KMS-11 (cell line): ENCODE results near the gene PNMA8A.

Experiments
- H2AFZ ChIP-seq: fragments of 200-600 bp; sonication (generic); 2 replicates; pipeline ENCODE4 v1.6.1; 2016; ENCODE audit warnings: antibody characterized with exemption, mixed run types, low read depth
- H3K27ac ChIP-seq: fragments of 200-600 bp; sonication (generic); 2 replicates; pipeline ENCODE4 v1.6.1; 2016; ENCODE audit warnings: mild to moderate bottlenecking, mixed run types
- H3K27me3 ChIP-seq: fragments of 200-600 bp; sonication (generic); 2 replicates; pipeline ENCODE4 v1.6.1; 2017; ENCODE audit warnings: mild to moderate bottlenecking, low read depth, mixed run types, moderate library complexity; ENCODE audit not compliant: insufficient read depth
- H3K36me3 ChIP-seq: fragments of 200-600 bp; sonication (generic); 2 replicates; pipeline ENCODE4 v1.6.1; 2017; ENCODE audit warnings: mild to moderate bottlenecking, mixed run types; ENCODE audit not compliant: insufficient read depth
- H3K4me1 ChIP-seq: fragments of 200-600 bp; sonication (generic); 2 replicates; pipeline ENCODE4 v1.6.1; 2016; ENCODE audit warnings: mild to moderate bottlenecking, low read depth, mixed run types; ENCODE audit not compliant: poor library complexity, severe bottlenecking
- H3K4me2 ChIP-seq: fragments of 200-600 bp; sonication (generic); 2 replicates; pipeline ENCODE4 v1.7.0; 2016; ENCODE audit warnings: mild to moderate bottlenecking, mixed run types
- H3K4me3 ChIP-seq: fragments of 200-600 bp; sonication (generic); IDR thresholded peaks from 2 replicates; pipeline ENCODE4 v1.6.1; 2017; ENCODE audit warnings: low read depth, low read length, mixed read lengths; ENCODE audit not compliant: insufficient read depth
- H3K79me2 ChIP-seq: fragments of 200-600 bp; sonication (generic); 2 replicates; pipeline ENCODE4 v1.6.1; 2016; ENCODE audit warnings: low read depth, mixed run types; ENCODE audit not compliant: insufficient read depth
- H3K9ac ChIP-seq: fragments of 200-600 bp; sonication (generic); 2 replicates; pipeline ENCODE4 v1.6.1; 2016; ENCODE audit warnings: mild to moderate bottlenecking, mixed run types
- H4K20me1 ChIP-seq: fragments of 200-600 bp; sonication (generic); 2 replicates; pipeline ENCODE4 v1.6.1; 2016; ENCODE audit warnings: mild to moderate bottlenecking, mixed run types; ENCODE audit not compliant: insufficient read depth
- TF ChIP-seq, protein P1 (sequence below): fragments of 200-600 bp; sonication (generic); conservative IDR thresholded peaks from 2 replicates; pipeline ENCODE4 v1.6.1; 2017; ENCODE audit warnings: low read depth, mild to moderate bottlenecking, antibody characterized with exemption, low read length, moderate library complexity, mixed read lengths

Gene PNMA8A

DNA sequence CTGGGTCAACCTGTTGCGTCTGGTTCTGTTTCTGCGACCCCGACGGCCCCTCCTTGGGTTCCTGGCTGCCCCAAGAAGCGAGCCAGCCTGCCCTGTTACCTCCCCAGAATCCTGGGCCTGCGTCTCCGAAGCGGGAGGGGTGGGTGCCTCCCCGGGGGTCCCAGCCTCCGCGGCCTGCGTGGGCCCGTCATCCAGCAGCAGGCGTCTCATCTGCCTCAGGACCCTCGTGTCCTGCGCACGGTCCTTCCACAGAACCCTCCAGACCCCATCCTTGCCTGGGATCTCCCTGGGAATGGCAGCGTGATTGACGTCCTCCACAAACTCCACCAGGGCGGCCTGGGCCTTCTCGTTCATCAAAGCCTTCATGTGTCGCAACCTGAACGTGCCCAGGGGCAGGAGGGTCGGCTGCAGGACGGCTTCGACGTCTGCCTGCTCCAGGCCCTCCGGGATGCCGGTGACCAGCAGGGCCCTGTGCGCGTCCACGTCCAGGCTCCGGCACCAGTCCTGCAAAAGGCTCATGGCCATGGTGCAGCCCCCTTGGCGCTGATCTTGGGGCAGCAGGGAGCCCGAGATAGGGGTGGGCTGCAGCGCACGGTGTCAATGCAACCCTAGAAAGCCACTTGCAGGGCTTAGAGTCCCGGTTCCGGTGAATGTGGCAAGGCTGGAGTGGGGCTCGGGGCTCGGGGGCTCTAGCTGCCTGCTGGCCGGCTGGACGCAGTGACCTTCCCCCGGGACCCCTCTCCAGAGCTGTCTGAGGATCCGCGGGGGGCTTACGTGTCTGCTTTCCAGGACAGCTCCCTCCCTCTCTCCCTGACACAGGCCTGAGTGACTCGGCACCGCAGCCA is 23.8 kb upstream of the PNMA8A start:
- H4K20me1 ChIP-seq: no peaks in the 10 kb centered on the region
- no peak overlapping the region for H3K4me3 ChIP-seq
- no peaks in the 10 kb centered on the region for H3K4me1 ChIP-seq
- TF ChIP-seq, protein P1, sequence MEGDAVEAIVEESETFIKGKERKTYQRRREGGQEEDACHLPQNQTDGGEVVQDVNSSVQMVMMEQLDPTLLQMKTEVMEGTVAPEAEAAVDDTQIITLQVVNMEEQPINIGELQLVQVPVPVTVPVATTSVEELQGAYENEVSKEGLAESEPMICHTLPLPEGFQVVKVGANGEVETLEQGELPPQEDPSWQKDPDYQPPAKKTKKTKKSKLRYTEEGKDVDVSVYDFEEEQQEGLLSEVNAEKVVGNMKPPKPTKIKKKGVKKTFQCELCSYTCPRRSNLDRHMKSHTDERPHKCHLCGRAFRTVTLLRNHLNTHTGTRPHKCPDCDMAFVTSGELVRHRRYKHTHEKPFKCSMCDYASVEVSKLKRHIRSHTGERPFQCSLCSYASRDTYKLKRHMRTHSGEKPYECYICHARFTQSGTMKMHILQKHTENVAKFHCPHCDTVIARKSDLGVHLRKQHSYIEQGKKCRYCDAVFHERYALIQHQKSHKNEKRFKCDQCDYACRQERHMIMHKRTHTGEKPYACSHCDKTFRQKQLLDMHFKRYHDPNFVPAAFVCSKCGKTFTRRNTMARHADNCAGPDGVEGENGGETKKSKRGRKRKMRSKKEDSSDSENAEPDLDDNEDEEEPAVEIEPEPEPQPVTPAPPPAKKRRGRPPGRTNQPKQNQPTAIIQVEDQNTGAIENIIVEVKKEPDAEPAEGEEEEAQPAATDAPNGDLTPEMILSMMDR: no peak
- no peak overlapping the region for H3K27ac ChIP-seq
- H2AFZ ChIP-seq: no peak overlapping the region
- no peak overlapping the region for H3K4me2 ChIP-seq
- H3K79me2 ChIP-seq: no peaks in the 10 kb centered on the region
- H3K36me3 ChIP-seq: no peaks in the 10 kb centered on the region
- H3K9ac ChIP-seq: no peak overlapping the region
- peaks cover 92% of the 10 kb centered on the region for H3K27me3 ChIP-seq

DNA sequence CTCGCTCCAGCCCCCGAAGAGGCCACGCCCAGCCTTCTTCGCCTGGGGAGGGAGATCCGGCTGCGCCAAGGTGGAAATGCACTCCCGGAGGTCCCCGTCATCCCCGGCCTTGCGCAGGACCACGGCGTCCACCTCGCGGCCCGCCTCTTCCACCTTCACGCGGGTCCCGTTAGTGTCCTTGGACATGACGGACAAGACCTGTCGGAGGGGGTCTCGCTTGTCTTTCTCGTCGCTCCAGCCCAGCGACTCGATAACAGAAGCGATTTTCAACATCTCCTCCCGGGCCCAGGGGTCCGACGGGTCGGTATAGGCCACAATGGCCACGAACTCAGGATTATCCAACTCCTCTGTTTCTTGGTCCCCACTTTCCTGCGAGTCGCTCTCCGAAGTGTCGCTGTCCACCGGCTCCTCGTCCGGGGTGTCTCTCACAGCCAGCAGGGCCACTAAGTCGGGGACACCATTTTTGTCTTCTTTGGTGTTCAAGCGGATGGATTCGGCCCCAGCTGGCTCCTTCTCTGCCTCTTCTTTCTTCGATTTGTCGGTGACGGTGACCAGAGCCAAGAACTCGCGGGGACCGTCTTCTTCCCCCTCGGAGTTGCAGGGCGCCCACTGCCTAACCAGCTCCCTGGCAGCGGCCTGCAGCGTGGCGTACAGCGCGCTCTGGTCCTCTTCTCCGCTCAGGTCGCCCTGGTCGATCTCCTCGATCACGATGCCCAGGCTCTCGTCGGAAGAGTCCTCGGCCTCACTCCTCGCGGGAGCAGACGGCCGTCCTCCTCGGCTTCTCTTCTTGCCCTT is 23.0 kb upstream of the PNMA8A start:
- H3K79me2 ChIP-seq: no peaks in the 10 kb centered on the region
- TF ChIP-seq, protein P1: no peak
- H3K9ac ChIP-seq: no peak overlapping the region
- H3K4me1 ChIP-seq: no peaks in the 10 kb centered on the region
- H3K4me2 ChIP-seq: no peak overlapping the region
- H3K36me3 ChIP-seq: no peaks in the 10 kb centered on the region
- no peaks in the 10 kb centered on the region for H4K20me1 ChIP-seq
- H3K27ac ChIP-seq: no peak overlapping the region
- H3K27me3 ChIP-seq: peaks cover 92% of the 10 kb centered on the region
- no peak overlapping the region for H2AFZ ChIP-seq
- H3K4me3 ChIP-seq: no peak overlapping the region

DNA sequence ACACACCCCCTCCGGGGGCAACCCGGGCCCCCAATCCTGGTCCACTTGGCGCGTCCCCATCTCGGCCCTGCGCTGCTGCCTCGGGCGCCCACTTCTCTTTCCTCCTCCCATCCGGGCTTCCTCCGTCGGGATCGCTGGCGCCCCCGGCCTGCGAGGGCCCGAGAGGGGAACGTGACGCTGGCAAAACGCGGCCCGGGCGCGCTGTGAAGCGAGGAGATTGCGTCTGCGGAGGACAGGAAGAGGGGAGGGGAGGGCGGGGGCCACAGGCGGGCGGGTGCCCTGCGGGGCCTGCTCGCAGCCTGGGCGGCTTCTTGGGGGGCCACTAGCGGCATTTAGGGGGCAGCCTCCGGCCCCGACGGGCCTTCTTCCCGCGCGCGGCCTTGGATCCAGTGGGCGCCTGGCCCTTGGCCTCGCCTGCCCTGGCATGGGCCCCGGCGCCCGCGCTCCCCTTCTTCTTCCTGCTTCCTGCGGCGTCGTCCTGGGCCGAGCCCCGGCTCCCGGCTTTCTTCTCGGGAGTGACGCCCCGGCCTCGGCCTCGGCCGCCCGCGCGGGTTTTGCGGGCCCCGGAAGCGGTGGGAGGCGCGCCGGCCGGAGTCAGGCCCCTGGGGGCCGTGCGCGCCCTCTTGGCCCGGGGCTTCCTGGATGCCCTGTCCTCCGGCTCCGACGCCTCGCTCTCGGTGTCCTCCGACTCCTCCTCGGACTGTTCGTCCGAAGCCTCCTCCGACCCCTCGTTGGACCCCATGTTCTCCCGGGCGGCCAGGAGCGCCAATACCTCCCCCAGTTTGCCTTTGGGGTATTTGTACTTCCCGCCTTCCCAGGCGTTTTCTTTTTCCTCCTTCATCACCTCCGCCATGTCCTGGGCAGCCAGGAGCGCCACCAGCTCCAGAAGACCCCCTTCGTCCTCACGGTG is 22.1 kb upstream of the PNMA8A start:
- TF ChIP-seq, protein P1: no peak
- H3K4me2 ChIP-seq: no peak overlapping the region
- no peak overlapping the region for H3K27ac ChIP-seq
- no peak overlapping the region for H3K4me3 ChIP-seq
- H3K79me2 ChIP-seq: no peaks in the 10 kb centered on the region
- H4K20me1 ChIP-seq: no peaks in the 10 kb centered on the region
- no peak overlapping the region for H3K9ac ChIP-seq
- no peaks in the 10 kb centered on the region for H3K36me3 ChIP-seq
- peaks cover 93% of the 10 kb centered on the region for H3K27me3 ChIP-seq
- H2AFZ ChIP-seq: no peak overlapping the region
- no peaks in the 10 kb centered on the region for H3K4me1 ChIP-seq

DNA sequence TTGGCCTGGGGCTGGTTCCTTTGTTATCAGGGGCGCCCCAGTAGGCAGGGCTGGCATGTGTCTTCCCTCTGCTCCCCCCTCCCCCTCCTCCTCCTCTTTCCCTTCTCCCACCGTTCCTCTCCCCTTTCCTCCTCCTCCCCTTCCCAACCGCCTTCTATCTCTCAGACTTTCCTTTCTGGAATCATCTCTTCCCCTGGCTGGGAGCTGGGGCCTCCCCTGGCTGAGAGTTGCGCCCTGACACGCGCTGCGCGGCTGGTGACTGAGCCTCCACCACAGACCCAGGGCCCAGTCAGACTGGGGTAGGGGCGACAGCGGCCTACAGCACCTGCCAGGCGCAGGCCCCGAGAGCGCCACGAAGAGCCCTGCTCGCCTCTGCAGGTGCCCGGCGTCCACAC is 21.5 kb upstream of the PNMA8A start:
- Histone ChIP-seq H2AFZ (no peak overlapping the region), H3K9ac (no peak overlapping the region), H3K27me3 (peaks cover 89% of the 10 kb centered on the region)

More for the DNA sequence above, 21.5 kb upstream of the PNMA8A start:
- H3K36me3 ChIP-seq: no peaks in the 10 kb centered on the region
- no peak overlapping the region for H3K27ac ChIP-seq
- H3K79me2 ChIP-seq: no peaks in the 10 kb centered on the region
- no peaks in the 10 kb centered on the region for H3K4me1 ChIP-seq
- H3K4me2 ChIP-seq: no peak overlapping the region
- TF ChIP-seq, protein P1: no peak
- no peaks in the 10 kb centered on the region for H4K20me1 ChIP-seq
- H3K4me3 ChIP-seq: no peak overlapping the region
